Right lobe of liver (tissue), 6 donors: ENCODE measurements around the gene SLC16A10. TPM values are rescaled to one million over a fixed set of nuclear protein-coding genes. Genes with fewer than 3 reads are reported as not detected.

ENCODE experiments used
- ATAC-seq, 4 donors: fragments of 200-7000 bp; cut with Tn5 transposase; one replicate each; pipeline ENCODE4 v1.9.1; 2020; ENCODE audit warnings: mild to moderate bottlenecking in 4 of 4, moderate library complexity in 4 of 4
- DNase-seq, 3 donors: peaks; one replicate each; pipeline ENCODE4 v3.0.0-alpha.2; 2020
- H3K27ac ChIP-seq, 3 donors: fragments of 200-600 bp; one replicate each; pipeline ENCODE4 v1.8.0; 2022
- H3K27me3 ChIP-seq, 2 donors: fragments of 200-600 bp; one replicate each; pipeline ENCODE4 v1.8.0; 2022
- H3K36me3 ChIP-seq, 4 donors: fragments of 200-600 bp; sonication (generic) in 1 of 4; one replicate each; pipeline versions ENCODE4 v1.5.1 to v1.8.0; 2017 to 2022; ENCODE audit warnings: control low read depth in 1 of 4
- H3K4me1 ChIP-seq, 4 donors: fragments of 200-600 bp; sonication (generic) in 1 of 4; one replicate each; pipeline versions ENCODE4 v1.5.1 to v1.8.0; 2017 to 2022; ENCODE audit warnings: control low read depth in 1 of 4
- H3K4me3 ChIP-seq, 3 donors: fragments of 200-600 bp; one replicate each; pipeline ENCODE4 v1.8.0; 2022
- H3K9me3 ChIP-seq, 4 donors: fragments of 200-600 bp; sonication (generic) in 1 of 4; one replicate each; pipeline versions ENCODE4 v1.5.1 to v1.8.0; 2017 to 2022; ENCODE audit warnings: control low read depth in 1 of 4
- POLR2A ChIP-seq: fragments of 450-650 bp; IDR thresholded peaks from one replicate; pipeline ENCODE4 v1.6.1; 2017; ENCODE audit warnings: antibody characterized with exemption, mild to moderate bottlenecking
- WGBS: methylation state at CpG from one replicate; pipeline ENCODE4 v1.1.6; 2018; ENCODE audit warnings: low coverage, low lambda C conversion rate; ENCODE audit not compliant: insufficient coverage; ENCODE audit errors: missing lambda C conversion rate; 5-methylcytosine and 5-hydroxymethylcytosine counted together
- intact Hi-C, 2 donors: fragments of 100-400 bp; cut with DNase I; formaldehyde crosslinking; loops; one replicate each; pipeline versions ENCODE4 v1.11.2 to v1.14.1; 2022
- total RNA-seq, 6 experiments: library from RNA; depleted of rRNA in 2 of 6; stranded (reverse); fragments of >200 nt in 2 of 6; fragmentation: NEBNext Ultra II Directional in 3 of 6; extraction: Animal tissue kit (Norgen Biotek cat#: 25700) in 3 of 6; gene quantifications; one replicate each; pipeline versions ENCODE4 v1.1.0 to v1.2.4, GENCODE V29; 2016 to 2023
- TF ChIP-seq, protein P1 (sequence below), 4 donors: fragments of 200-600 bp in 3 of 4; fragments of 450-650 bp in 1 of 4; IDR thresholded peaks; one replicate each; pipeline versions ENCODE4 v1.5.1 to v1.8.0; 2016 to 2022; ENCODE audit warnings: antibody characterized with exemption in 4 of 4, mild to moderate bottlenecking in 2 of 4
- donor health status: DM: no; HTN: yes; CAD: no.
- donor health status: DM: no; HTN: no; CAD: no.
- donor health status: DM: no; HTN: no; CAD: no.
- donor health status: DM: no; HTN: yes; CAD: no.
- donor health status: DM: no; HTN: yes; CAD: no.

The SLC16A10 gene
- total RNA-seq, 6 experiments from 2014 or later: 2.9 to 15.8 (median 6.6) TPM

- no peak overlapping the region for H3K4me3 ChIP-seq
- no peaks in the 10 kb centered on the region for H3K27me3 ChIP-seq
- ATAC-seq (peak in 2 of 4 donors; percentile 42 to 51), DNase-seq (no peak)
- intact Hi-C loops: no loop called here
- no peak overlapping the region for H3K27ac ChIP-seq
- TF ChIP-seq, protein P1, sequence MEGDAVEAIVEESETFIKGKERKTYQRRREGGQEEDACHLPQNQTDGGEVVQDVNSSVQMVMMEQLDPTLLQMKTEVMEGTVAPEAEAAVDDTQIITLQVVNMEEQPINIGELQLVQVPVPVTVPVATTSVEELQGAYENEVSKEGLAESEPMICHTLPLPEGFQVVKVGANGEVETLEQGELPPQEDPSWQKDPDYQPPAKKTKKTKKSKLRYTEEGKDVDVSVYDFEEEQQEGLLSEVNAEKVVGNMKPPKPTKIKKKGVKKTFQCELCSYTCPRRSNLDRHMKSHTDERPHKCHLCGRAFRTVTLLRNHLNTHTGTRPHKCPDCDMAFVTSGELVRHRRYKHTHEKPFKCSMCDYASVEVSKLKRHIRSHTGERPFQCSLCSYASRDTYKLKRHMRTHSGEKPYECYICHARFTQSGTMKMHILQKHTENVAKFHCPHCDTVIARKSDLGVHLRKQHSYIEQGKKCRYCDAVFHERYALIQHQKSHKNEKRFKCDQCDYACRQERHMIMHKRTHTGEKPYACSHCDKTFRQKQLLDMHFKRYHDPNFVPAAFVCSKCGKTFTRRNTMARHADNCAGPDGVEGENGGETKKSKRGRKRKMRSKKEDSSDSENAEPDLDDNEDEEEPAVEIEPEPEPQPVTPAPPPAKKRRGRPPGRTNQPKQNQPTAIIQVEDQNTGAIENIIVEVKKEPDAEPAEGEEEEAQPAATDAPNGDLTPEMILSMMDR (IDR thresholded peaks at IDR 0.05): no peak
- no peak for TF ChIP-seq POLR2A
- no peaks in the 10 kb centered on the region for H3K36me3 ChIP-seq
- H3K4me1 ChIP-seq: peaks cover 0 to 22% (median under 1%) of the 10 kb centered on the region in 4 donors
- 42% methylated on average over 2 of the region's 2 CpGs for WGBS
- no peaks in the 10 kb centered on the region for H3K9me3 ChIP-seq
These were observed 140.8 kb downstream of the SLC16A10 start for GRCh38 chr6:111228094-111228493.

GRCh38 chr6:111230351-111231089, 143.2 kb downstream of the SLC16A10 start:
- WGBS: 45% methylated on average over 2 of the region's 2 CpGs
- intact Hi-C loops: no loop called here
- peaks cover 0 to 22% (median under 1%) of the 10 kb centered on the region in 4 donors for H3K4me1 ChIP-seq
- DNase-seq: no peak
- ATAC-seq: peak in 3 of 4 donors; percentile 73 to 78 (median 73)
- TF ChIP-seq, protein P1 (IDR thresholded peaks at IDR 0.05): no peak
- TF ChIP-seq POLR2A: no peak
- no peak overlapping the region for H3K4me3 ChIP-seq
- H3K27ac ChIP-seq: peak overlapping the region in 1 of 3 donors; percentile 28
- H3K27me3 ChIP-seq: no peaks in the 10 kb centered on the region
- no peaks in the 10 kb centered on the region for H3K36me3 ChIP-seq
- H3K9me3 ChIP-seq: no peaks in the 10 kb centered on the region

- Histone ChIP-seq H3K9me3 (no peaks in the 10 kb centered on the region), H3K27me3 (no peaks in the 10 kb centered on the region), H3K27ac (no peak overlapping the region), H3K36me3 (no peaks in the 10 kb centered on the region), H3K4me3 (no peak overlapping the region), H3K4me1 (peaks cover 0 to 22% (median under 1%) of the 10 kb centered on the region in 4 donors)
- 87% methylated on average over 4 of the region's 4 CpGs for WGBS
- intact Hi-C loops: no loop called here
- TF ChIP-seq POLR2A: no peak
- TF ChIP-seq, protein P1 (IDR thresholded peaks at IDR 0.05): no peak
- ATAC-seq (no peak), DNase-seq (no peak)
These were observed 143.8 kb downstream of the SLC16A10 start for GRCh38 chr6:111231090-111231459.

DNA sequence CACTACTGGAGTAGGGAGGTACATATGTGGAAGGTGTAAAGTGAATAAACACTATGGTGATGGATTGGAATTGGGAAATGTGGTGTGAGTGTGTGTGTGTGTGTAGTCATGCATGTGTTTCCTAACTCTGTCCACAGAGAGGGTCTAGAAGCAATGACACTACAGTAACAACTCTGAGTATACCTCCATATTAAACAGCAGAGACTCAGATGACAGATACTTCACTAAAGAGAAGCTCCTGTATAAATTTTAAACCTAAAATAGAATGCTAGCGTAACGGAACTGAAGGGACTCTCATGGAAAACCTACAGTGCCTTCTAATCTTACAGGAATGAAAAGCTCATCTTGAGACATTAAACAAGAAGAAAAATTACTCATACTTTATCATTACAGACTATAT, 150.5 kb downstream of the SLC16A10 start:
- 91% methylated on average over 2 of the region's 2 CpGs for WGBS
- H3K27me3 ChIP-seq: no peaks in the 10 kb centered on the region
- no peak overlapping the region for H3K4me3 ChIP-seq
- ATAC-seq (no peak), DNase-seq (no peak)
- H3K9me3 ChIP-seq: no peaks in the 10 kb centered on the region
- no peak for TF ChIP-seq POLR2A
- TF ChIP-seq, protein P1 (IDR thresholded peaks at IDR 0.05): no peak
- no peak overlapping the region for H3K27ac ChIP-seq
- no peaks in the 10 kb centered on the region for H3K36me3 ChIP-seq
- H3K4me1 ChIP-seq: no peaks in the 10 kb centered on the region
- intact Hi-C loops: no loop called here
